ENCODE measurements around the gene CLDN5.

GRCh38 chr22:19509191-19509590, 15.0 kb downstream of the CLDN5 start:
- TF ChIP-seq EP300 (IDR thresholded peaks at IDR 0.05) (no peak), CTCF (IDR thresholded peaks at IDR 0.05) (no peak), POLR2A (IDR thresholded peaks at IDR 0.05) (no peak)

Data from tibial nerve (tissue), 4 donors.